ENCODE data around the gene TSGA10IP. TPM values are rescaled to one million over a fixed set of nuclear protein-coding genes. Genes with fewer than 3 reads are reported as not detected.

The TSGA10IP gene
- total and polyA plus RNA-seq, 2 donors (not counting 1 experiment from before 2014, with no cell fraction given) = not detected

- no peaks in the 10 kb centered on the region for H3K79me2 ChIP-seq (ENCODE audit: control insufficient read depth, insufficient read depth, low read length)
- H3K36me3 ChIP-seq (replicated peaks in 1 of 2; ENCODE audit: control extremely low read depth in 1 of 2, control insufficient read depth in 1 of 2, extremely low read depth in 1 of 2, insufficient read depth in 2 of 2, low read length in 1 of 2) = no peaks in the 10 kb centered on the region
- DNase-seq (no peak), ATAC-seq (ENCODE audit: low read depth) (no peak)
- Mint-ChIP-seq H3K27ac (no peak overlapping the region), H3K27me3 (peaks cover 5% of the 10 kb centered on the region), H3K9me3 (ENCODE audit: insufficient read depth) (no peaks in the 10 kb centered on the region), H3K4me1 (peaks cover 7% of the 10 kb centered on the region), H3K4me3 (no peak overlapping the region)
- TF ChIP-seq CTCF (IDR thresholded peaks at IDR 0.05) (no peak), EZH2 (IDR thresholded peaks at IDR 0.05; ENCODE audit: borderline replicate concordance, insufficient read depth, low read depth, low read length, poor library complexity, severe bottlenecking) (no peak)
- intact Hi-C loops (cut with micrococcal nuclease) = no loop called here
- no peak overlapping the region for H3K27ac ChIP-seq (ENCODE audit: low read length in 2 of 2)
- no peak overlapping the region for H3K9ac ChIP-seq (ENCODE audit: low read length)
- H4K20me1 ChIP-seq (ENCODE audit: control insufficient read depth, insufficient read depth, low read length, poor library complexity, severe bottlenecking) = no peaks in the 10 kb centered on the region
- no peak overlapping the region for H2AFZ ChIP-seq (ENCODE audit: insufficient read depth, low read depth, low read length, poor library complexity, severe bottlenecking)
- H3K4me1 ChIP-seq (ENCODE audit: control insufficient read depth in 2 of 2, insufficient read depth in 2 of 2, low read length in 2 of 2) = peaks cover 6 to 10% of the 10 kb centered on the region in 2 donors
- H3K4me2 ChIP-seq (replicated peaks; ENCODE audit: low read depth, low read length, poor library complexity, severe bottlenecking) = no peak overlapping the region
- 88% methylated on average over 9 of the region's 11 CpGs for WGBS (ENCODE audit: insufficient coverage)
- POLR2A ChIA-PET = interaction anchor here (0.6 to 0.7 kb wide), 2 partner anchors 50 to 249 kb away, joined by 4 to 5 read pairs; no protein-coding TSS in a partner anchor
- H3K4me3 ChIP-seq (ENCODE audit: control extremely low read depth in 1 of 5, extremely low read depth in 1 of 5, insufficient read depth in 1 of 5, low read depth in 2 of 5, low read length in 4 of 5) = no peak overlapping the region
- H3K9me3 ChIP-seq (ENCODE audit: control extremely low read depth in 1 of 3, control insufficient read depth in 2 of 3, insufficient read depth in 1 of 3, low read length in 2 of 3) = no peaks in the 10 kb centered on the region
- H3K27me3 ChIP-seq (replicated peaks in 1 of 4; ENCODE audit: control extremely low read depth in 1 of 4, control insufficient read depth in 3 of 4, insufficient read depth in 4 of 4, low read length in 3 of 4) = peaks cover 0 to 3% (median 0%) of the 10 kb centered on the region in 4 experiments
- CTCF ChIA-PET = no interaction called here
Observed at GRCh38 chr11:65945941-65946558, 770 bp downstream of the TSGA10IP start.

- Histone ChIP-seq H3K4me3 (ENCODE audit: control extremely low read depth in 1 of 5, extremely low read depth in 1 of 5, insufficient read depth in 1 of 5, low read depth in 2 of 5, low read length in 4 of 5) (no peak overlapping the region), H3K27ac (ENCODE audit: low read length in 2 of 2) (no peak overlapping the region), H2AFZ (ENCODE audit: insufficient read depth, low read depth, low read length, poor library complexity, severe bottlenecking) (no peak overlapping the region), H3K27me3 (replicated peaks in 1 of 4; ENCODE audit: control extremely low read depth in 1 of 4, control insufficient read depth in 3 of 4, insufficient read depth in 4 of 4, low read length in 3 of 4) (peaks cover 0 to 3% (median 0%) of the 10 kb centered on the region in 4 experiments), H3K9ac (ENCODE audit: low read length) (no peak overlapping the region), H3K4me1 (ENCODE audit: control insufficient read depth in 2 of 2, insufficient read depth in 2 of 2, low read length in 2 of 2) (peaks cover under 1 to 4% of the 10 kb centered on the region in 2 donors), H3K4me2 (replicated peaks; ENCODE audit: low read depth, low read length, poor library complexity, severe bottlenecking) (no peak overlapping the region), H3K79me2 (ENCODE audit: control insufficient read depth, insufficient read depth, low read length) (no peaks in the 10 kb centered on the region), H4K20me1 (ENCODE audit: control insufficient read depth, insufficient read depth, low read length, poor library complexity, severe bottlenecking) (no peaks in the 10 kb centered on the region), H3K36me3 (replicated peaks in 1 of 2; ENCODE audit: control extremely low read depth in 1 of 2, control insufficient read depth in 1 of 2, extremely low read depth in 1 of 2, insufficient read depth in 2 of 2, low read length in 1 of 2) (no peaks in the 10 kb centered on the region), H3K9me3 (ENCODE audit: control extremely low read depth in 1 of 3, control insufficient read depth in 2 of 3, insufficient read depth in 1 of 3, low read length in 2 of 3) (no peaks in the 10 kb centered on the region)
- no peak overlapping the region for H3K4me3 Mint-ChIP-seq
- H3K4me1 Mint-ChIP-seq = peaks cover under 1% of the 10 kb centered on the region
- no peak for ATAC-seq (ENCODE audit: low read depth)
- no peak for TF ChIP-seq EZH2 (IDR thresholded peaks at IDR 0.05; ENCODE audit: borderline replicate concordance, insufficient read depth, low read depth, low read length, poor library complexity, severe bottlenecking)
- TF ChIP-seq CTCF (IDR thresholded peaks at IDR 0.05) = no peak
- H3K27me3 Mint-ChIP-seq = peaks cover 7% of the 10 kb centered on the region
- POLR2A ChIA-PET = no interaction called here
- 90% methylated on average over 4 of the region's 4 CpGs for WGBS (ENCODE audit: insufficient coverage)
- DNase-seq = no peak
- H3K9me3 Mint-ChIP-seq (ENCODE audit: insufficient read depth) = no peaks in the 10 kb centered on the region
- intact Hi-C loops (cut with micrococcal nuclease) = no loop called here
- CTCF ChIA-PET = no interaction called here
- no peak overlapping the region for H3K27ac Mint-ChIP-seq
Observed at GRCh38 chr11:65946655-65947054, 1.4 kb downstream of the TSGA10IP start.

All from B cell (primary cell).